ENCODE data around the gene RNPEP. TPM values are rescaled to one million over a fixed set of nuclear protein-coding genes. Genes with fewer than 3 reads are reported as not detected.
"Not testable (repeated sequence)": the region's sequence is repeated elsewhere in the genome, so short reads cannot be mapped to it uniquely, and the experiment has no call there.

Gene RNPEP, protein sequence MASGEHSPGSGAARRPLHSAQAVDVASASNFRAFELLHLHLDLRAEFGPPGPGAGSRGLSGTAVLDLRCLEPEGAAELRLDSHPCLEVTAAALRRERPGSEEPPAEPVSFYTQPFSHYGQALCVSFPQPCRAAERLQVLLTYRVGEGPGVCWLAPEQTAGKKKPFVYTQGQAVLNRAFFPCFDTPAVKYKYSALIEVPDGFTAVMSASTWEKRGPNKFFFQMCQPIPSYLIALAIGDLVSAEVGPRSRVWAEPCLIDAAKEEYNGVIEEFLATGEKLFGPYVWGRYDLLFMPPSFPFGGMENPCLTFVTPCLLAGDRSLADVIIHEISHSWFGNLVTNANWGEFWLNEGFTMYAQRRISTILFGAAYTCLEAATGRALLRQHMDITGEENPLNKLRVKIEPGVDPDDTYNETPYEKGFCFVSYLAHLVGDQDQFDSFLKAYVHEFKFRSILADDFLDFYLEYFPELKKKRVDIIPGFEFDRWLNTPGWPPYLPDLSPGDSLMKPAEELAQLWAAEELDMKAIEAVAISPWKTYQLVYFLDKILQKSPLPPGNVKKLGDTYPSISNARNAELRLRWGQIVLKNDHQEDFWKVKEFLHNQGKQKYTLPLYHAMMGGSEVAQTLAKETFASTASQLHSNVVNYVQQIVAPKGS
- total RNA-seq = 77.0 and 93.7 TPM in 2 replicates

DNA sequence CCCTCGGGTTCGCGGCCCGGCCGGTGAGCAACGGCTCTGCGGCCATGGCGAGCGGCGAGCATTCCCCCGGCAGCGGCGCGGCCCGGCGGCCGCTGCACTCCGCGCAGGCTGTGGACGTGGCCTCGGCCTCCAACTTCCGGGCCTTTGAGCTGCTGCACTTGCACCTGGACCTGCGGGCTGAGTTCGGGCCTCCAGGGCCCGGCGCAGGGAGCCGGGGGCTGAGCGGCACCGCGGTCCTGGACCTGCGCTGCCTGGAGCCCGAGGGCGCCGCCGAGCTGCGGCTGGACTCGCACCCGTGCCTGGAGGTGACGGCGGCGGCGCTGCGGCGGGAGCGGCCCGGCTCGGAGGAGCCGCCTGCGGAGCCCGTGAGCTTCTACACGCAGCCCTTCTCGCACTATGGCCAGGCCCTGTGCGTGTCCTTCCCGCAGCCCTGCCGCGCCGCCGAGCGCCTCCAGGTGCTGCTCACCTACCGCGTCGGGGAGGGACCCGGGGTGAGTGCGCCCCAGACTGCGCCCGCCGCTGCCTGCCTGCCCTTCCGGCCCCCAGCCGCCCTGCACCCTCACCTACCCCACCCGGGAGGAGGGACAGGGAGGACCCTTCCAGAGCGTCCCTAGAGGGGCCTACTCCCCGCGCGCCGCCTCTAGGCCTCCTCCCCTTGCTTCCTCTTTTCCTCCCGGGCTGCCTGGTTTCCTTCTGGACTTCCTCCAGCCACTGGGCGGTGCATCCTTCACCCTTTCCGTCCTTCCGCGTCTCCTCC, at the start of gene RNPEP:
Gene RNPEP, plus strand, starts transcription at position 26 of the 757 bp plus-strand sequence. Its CDS starts 19 bp downstream, at position 45.
- peak; percentile 81 for DNase-seq (ENCODE audit: low read depth)
- TF ChIP-seq, protein P1, sequence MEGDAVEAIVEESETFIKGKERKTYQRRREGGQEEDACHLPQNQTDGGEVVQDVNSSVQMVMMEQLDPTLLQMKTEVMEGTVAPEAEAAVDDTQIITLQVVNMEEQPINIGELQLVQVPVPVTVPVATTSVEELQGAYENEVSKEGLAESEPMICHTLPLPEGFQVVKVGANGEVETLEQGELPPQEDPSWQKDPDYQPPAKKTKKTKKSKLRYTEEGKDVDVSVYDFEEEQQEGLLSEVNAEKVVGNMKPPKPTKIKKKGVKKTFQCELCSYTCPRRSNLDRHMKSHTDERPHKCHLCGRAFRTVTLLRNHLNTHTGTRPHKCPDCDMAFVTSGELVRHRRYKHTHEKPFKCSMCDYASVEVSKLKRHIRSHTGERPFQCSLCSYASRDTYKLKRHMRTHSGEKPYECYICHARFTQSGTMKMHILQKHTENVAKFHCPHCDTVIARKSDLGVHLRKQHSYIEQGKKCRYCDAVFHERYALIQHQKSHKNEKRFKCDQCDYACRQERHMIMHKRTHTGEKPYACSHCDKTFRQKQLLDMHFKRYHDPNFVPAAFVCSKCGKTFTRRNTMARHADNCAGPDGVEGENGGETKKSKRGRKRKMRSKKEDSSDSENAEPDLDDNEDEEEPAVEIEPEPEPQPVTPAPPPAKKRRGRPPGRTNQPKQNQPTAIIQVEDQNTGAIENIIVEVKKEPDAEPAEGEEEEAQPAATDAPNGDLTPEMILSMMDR (IDR thresholded peaks at IDR 0.05; ENCODE audit: insufficient read depth, low read depth, low read length) = peak; percentile 24
- H3K4me3 ChIP-seq (ENCODE audit: low read depth, low read length) = peak within 1 kb of the TSS; percentile 75

DNA sequence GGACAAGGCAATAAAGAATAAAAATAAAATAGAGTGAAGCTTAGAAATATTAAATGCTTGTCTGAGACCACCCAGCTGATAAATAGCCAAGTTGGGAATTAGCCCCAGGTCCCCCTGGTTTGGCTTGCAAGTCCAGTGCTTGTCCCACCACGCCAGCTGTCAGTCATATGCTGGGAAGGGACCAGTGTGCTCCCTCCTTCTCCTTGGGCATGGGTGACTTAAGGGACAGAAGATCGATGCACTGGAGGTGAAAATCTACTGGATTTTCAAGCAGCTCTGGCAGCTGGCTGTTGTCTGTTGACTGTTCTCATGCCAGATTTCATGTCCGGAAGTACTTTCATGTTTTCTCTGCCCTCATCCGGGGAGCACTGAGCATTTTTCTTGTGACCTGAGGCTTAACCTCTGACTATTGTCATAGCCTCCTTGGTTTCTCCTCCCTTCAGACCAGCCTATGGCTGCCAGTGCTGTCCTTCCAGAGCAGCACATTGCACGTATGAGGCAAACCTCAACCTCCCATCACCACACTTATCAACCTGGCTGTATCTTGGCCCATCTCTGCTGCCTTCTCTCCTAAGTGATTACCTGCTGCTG, 48.5 kb upstream of the RNPEP start:
- peak; percentile 77 for DNase-seq (ENCODE audit: low read depth)
- TF ChIP-seq, protein P1 (IDR thresholded peaks at IDR 0.05; ENCODE audit: insufficient read depth, low read depth, low read length) = no peak
- no peak overlapping the region for H3K4me3 ChIP-seq (ENCODE audit: low read depth, low read length)

DNA sequence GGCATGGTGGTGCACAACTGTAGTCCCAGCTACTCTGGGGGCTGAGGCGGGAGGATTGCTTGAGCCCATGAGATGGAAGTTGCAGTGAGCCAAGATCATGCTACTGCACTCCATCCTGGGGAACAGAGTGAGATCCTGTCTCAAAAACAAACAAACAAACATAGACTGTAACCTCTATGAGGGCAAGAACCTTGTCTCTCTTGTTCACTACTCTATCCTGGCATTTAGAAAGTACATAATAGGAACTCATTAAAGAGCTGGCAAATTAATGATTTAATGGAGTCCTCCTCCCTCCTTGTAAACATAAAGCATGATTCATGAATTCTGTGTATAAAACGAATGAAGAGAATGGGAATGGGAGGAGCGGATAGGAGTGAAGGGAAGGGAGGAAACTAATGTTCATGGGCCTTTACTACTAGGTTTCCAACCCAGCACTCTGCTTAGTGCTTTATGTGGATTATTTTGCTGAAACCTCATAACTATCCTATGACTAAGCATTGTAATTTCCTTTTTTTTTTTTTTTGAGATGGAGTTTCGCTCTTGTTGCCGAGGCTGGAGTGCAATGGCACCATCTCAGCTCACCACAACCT, 44.7 kb upstream of the RNPEP start:
- peak; percentile 87 for DNase-seq (ENCODE audit: low read depth)
- H3K4me3 ChIP-seq (ENCODE audit: low read depth, low read length) = no peak overlapping the region
- TF ChIP-seq, protein P1 (IDR thresholded peaks at IDR 0.05; ENCODE audit: insufficient read depth, low read depth, low read length) = no peak

DNA sequence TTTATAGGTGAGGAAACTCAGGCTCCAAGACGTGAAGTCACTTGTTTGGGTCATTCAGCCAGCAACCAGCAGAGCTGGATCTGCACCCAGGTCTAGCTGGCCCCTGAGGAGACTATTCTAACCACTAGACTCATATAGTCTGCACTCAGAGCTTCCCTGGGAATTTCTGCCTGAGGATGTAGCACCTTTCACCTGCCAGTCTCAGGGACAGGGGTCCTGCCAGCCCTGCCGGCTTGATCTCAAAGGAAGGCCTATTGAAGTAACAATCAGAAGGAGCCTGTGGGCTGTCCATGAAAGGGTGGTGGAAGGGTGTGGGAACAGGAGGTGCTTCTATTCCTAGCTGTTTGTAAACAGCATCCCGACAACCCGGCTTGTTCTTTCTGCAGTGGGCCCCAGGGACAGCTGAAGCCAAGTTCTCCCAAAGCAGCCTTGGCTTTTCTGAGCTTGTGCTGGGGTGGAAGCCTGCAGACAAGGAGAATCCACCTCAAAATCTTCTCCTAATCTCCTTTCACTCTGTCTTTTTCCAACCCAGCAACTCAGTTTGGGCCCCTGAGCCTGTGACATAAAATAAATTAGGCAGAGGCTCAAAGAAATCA, 43.9 kb upstream of the RNPEP start:
- TF ChIP-seq, protein P1 (IDR thresholded peaks at IDR 0.05; ENCODE audit: insufficient read depth, low read depth, low read length) = no peak
- DNase-seq (ENCODE audit: low read depth) = peak; percentile 55
- no peak overlapping the region for H3K4me3 ChIP-seq (ENCODE audit: low read depth, low read length)

DNA sequence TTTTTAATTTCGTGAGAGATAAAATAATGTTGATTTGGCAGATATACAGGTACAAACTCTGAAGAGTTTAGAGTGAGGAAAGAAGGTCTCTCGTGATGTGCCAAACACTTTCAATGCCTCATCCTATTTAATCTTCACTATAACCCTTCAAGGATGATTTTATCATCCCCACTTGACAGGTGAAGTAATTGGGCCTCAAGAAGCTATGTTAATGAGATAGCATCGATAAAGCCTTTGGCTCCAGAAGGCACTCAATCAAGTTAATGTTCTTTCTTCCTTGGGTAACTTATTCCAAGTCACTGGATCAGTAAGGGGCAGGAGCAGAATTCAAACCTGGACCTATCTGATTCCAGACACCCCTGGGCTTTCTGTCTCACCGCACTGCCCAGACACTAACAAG, 43.3 kb upstream of the RNPEP start:
- TF ChIP-seq, protein P1 (IDR thresholded peaks at IDR 0.05; ENCODE audit: insufficient read depth, low read depth, low read length) = no peak
- no peak overlapping the region for H3K4me3 ChIP-seq (ENCODE audit: low read depth, low read length)
- DNase-seq (ENCODE audit: low read depth) = no peak

DNA sequence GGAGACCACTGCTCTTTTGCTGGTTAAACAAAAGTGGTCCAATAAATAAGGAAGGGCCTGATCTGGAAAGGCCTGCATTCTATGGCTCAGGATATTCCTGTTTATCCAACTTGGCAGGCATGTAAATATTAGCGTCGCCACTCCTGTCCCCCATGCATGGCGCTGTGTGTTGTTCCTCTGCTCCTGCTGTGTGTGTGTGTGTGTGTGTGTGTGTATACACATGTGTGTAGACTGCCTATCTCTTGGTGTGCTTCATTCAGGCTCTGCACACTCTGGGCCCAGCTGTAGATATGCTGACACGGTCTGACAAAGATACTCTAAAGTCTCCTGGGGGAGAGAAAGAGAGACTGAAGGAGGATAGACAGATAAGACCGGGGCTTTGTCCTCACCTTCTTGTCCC, 42.9 kb upstream of the RNPEP start:
- TF ChIP-seq, protein P1 (IDR thresholded peaks at IDR 0.05; ENCODE audit: insufficient read depth, low read depth, low read length) = no peak
- no peak overlapping the region for H3K4me3 ChIP-seq (ENCODE audit: low read depth, low read length)
- DNase-seq (ENCODE audit: low read depth) = no peak

DNA sequence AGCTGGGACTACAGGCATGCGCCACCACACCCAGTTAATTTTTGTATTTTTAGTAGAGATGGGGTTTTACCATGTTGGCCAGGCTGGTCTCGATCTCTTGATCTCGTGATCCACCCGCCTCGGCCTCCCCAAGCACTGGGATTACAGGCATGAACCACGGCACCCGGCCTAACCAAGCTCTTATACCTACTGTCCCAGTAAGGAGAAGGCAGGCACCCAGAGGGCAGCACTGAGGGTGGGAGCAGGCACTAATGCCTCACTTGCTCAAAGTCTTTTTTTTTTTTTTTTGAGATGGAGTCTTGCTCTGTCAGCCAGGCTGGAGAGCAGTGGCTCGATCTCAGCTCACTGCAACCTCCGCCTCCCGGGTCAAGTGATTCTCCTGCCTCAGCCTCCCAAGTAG, 42.1 kb upstream of the RNPEP start:
- not testable (repeated sequence) for DNase-seq (ENCODE audit: low read depth); H3K4me3 ChIP-seq (ENCODE audit: low read depth, low read length)

All from fibroblast of villous mesenchyme (primary cell).